Mucosa of stomach (tissue), 1 donor: ENCODE measurements around the gene RNF148.
A peak's percentile ranks its signal among the peaks of the same experiment; 100 is the strongest.
"Not testable (repeated sequence)": the region's sequence is repeated elsewhere in the genome, so short reads cannot be mapped to it uniquely, and the experiment has no call there.

ENCODE experiments used
- H3K27me3 ChIP-seq: one replicate; pipeline ENCODE4 v1.7.0; 2013; ENCODE audit warnings: mild to moderate bottlenecking, low read length; ENCODE audit not compliant: control insufficient read depth, insufficient read depth
- H3K36me3 ChIP-seq: one replicate; pipeline ENCODE4 v1.7.0; 2013; ENCODE audit warnings: low read length; ENCODE audit not compliant: control insufficient read depth, insufficient read depth
- H3K4me1 ChIP-seq: one replicate; pipeline ENCODE4 v1.7.0; 2013; ENCODE audit warnings: mild to moderate bottlenecking, low read length; ENCODE audit not compliant: control insufficient read depth, insufficient read depth
- H3K4me3 ChIP-seq: one replicate; pipeline ENCODE4 v1.7.0; 2013; ENCODE audit warnings: low read length
- H3K9ac ChIP-seq: one replicate; pipeline ENCODE4 v1.7.0; 2013; ENCODE audit warnings: mild to moderate bottlenecking, low read length, moderate library complexity
- H3K9me3 ChIP-seq: one replicate; pipeline ENCODE4 v1.7.0; 2013; ENCODE audit warnings: mild to moderate bottlenecking, low read length, moderate library complexity; ENCODE audit not compliant: control insufficient read depth
- donor health status: Pancreatic carcinoma.

The RNF148 gene

GRCh38 chr7:122688400-122688998, 14.2 kb downstream of the RNF148 start:
- Histone ChIP-seq H3K9me3 (no peaks in the 10 kb centered on the region), H3K4me1 (peaks cover 17% of the 10 kb centered on the region), H3K4me3 (no peak overlapping the region), H3K27me3 (no peaks in the 10 kb centered on the region), H3K36me3 (no peaks in the 10 kb centered on the region), H3K9ac (no peak overlapping the region)

DNA sequence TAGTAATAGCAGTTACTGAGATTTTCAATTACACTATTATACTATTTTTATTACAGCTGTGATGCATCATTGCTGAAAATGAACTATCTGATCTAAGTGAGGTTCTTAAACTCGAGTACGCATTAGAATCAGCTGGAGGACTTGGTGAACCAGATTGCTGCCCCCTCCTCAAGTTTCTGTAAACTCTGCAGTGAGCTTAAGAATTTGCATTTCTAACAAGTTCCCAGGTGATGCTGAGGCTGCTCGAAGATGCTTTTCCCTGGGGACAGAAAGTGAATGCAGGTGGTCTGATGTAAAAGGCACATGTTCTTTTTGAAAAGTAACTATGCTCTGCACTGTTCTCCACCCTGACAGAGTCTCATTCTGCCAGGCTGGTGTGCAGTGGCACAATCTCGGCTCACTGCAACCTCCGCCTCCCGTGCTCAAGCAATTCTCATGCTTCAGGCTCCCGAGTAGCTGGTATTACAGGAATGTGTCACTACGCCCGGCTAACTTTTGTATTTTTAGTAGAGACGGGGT, 16.3 kb downstream of the RNF148 start:
- Histone ChIP-seq H3K9me3 (no peaks in the 10 kb centered on the region), H3K27me3 (no peaks in the 10 kb centered on the region), H3K9ac (no peak overlapping the region), H3K36me3 (no peaks in the 10 kb centered on the region), H3K4me1 (peaks cover 12% of the 10 kb centered on the region), H3K4me3 (no peak overlapping the region)

- Histone ChIP-seq H3K9me3 (no peaks in the 10 kb centered on the region), H3K4me1 (peaks cover 12% of the 10 kb centered on the region), H3K27me3 (no peaks in the 10 kb centered on the region), H3K9ac (no peak overlapping the region), H3K36me3 (no peaks in the 10 kb centered on the region), H3K4me3 (no peak overlapping the region)
Measured at GRCh38 chr7:122684504-122684903, 18.2 kb downstream of the RNF148 start.

DNA sequence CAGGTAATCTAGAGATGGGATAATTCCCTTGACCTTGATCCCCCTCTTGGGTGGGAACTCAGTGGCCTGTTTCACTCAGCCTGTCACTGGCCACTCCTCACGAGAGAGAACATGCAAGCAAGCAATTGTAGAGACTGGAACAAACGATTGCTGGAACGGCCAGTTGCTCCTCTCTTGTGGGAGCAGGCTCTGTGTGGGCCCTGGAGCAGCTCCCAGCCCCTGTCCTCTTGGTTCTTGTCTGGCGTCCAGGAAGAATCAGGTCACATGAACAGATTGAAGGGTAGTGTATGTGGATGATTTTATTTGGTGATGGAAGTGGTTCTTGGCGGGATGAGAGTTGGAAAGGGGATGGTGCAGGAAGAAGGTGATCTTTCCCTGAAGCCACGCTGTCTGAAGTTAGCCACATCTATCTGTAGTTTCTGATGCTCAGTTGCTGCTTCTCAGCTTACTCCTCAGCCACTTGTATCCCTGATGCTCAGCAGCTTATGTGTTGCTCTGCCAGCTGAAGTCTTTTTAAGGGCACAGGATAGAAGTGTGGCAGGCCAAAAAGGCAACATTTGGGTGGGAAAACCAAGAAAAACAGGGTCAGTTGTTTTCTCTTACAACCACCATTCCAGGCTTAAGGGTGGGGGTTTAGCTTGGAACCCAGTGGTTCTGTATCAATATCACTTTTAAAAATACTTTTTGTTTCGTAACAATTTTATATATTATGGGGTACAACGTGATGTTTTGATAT, 19.7 kb downstream of the RNF148 start:
- H3K36me3 ChIP-seq, result no peaks in the 10 kb centered on the region
- H3K9ac ChIP-seq, result no peak overlapping the region
- no peaks in the 10 kb centered on the region for H3K9me3 ChIP-seq
- peaks cover 11% of the 10 kb centered on the region for H3K4me1 ChIP-seq
- H3K27me3 ChIP-seq, result no peaks in the 10 kb centered on the region
- H3K4me3 ChIP-seq, result no peak overlapping the region

GRCh38 chr7:122681186-122681585, 21.5 kb downstream of the RNF148 start:
- H3K27me3 ChIP-seq, H3K36me3 ChIP-seq, H3K4me3 ChIP-seq, H3K9ac ChIP-seq, H3K9me3 ChIP-seq: not testable (repeated sequence)
- H3K4me1 ChIP-seq, result peaks cover 22% of the 10 kb centered on the region

DNA sequence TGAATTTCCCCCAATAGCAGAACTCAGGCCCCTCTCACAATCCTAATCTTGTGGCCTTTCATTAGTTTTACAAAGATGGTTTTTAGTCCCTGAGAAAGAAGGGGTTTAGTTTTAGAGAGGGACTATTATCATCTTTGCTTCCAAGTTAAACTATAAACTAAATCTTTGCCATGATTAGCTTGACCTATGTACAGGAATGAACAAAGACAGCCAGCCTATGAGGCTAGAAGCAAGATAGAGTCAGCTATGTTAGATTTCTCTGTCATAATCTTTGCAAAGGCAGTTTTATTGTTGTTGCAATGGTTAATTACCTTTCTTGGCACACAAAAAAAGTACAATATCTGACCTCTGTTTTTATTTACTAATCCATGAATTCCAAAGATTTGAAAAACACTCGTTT, 22.9 kb downstream of the RNF148 start:
- H3K9ac ChIP-seq, result no peak overlapping the region
- no peaks in the 10 kb centered on the region for H3K36me3 ChIP-seq
- H3K4me1 ChIP-seq, result peaks cover 23% of the 10 kb centered on the region
- no peaks in the 10 kb centered on the region for H3K9me3 ChIP-seq
- H3K4me3 ChIP-seq, result peak overlapping the region; percentile 8
- no peaks in the 10 kb centered on the region for H3K27me3 ChIP-seq

GRCh38 chr7:122679269-122679709, 23.4 kb downstream of the RNF148 start:
- H3K27me3 ChIP-seq, H3K36me3 ChIP-seq, H3K4me3 ChIP-seq, H3K9ac ChIP-seq, H3K9me3 ChIP-seq: not testable (repeated sequence)
- peaks cover 23% of the 10 kb centered on the region for H3K4me1 ChIP-seq

GRCh38 chr7:122677149-122677548, 25.6 kb downstream of the RNF148 start:
- H3K36me3 ChIP-seq, result no peaks in the 10 kb centered on the region
- H3K9ac ChIP-seq, result no peak overlapping the region
- H3K27me3 ChIP-seq, result no peaks in the 10 kb centered on the region
- peaks cover 23% of the 10 kb centered on the region for H3K4me1 ChIP-seq
- H3K4me3 ChIP-seq, result no peak overlapping the region
- H3K9me3 ChIP-seq, result no peaks in the 10 kb centered on the region

GRCh38 chr7:122676466-122676865, 26.3 kb downstream of the RNF148 start:
- Histone ChIP-seq H3K4me3 (no peak overlapping the region), H3K4me1 (peaks cover 23% of the 10 kb centered on the region), H3K9me3 (no peaks in the 10 kb centered on the region), H3K36me3 (no peaks in the 10 kb centered on the region), H3K9ac (no peak overlapping the region), H3K27me3 (no peaks in the 10 kb centered on the region)

DNA sequence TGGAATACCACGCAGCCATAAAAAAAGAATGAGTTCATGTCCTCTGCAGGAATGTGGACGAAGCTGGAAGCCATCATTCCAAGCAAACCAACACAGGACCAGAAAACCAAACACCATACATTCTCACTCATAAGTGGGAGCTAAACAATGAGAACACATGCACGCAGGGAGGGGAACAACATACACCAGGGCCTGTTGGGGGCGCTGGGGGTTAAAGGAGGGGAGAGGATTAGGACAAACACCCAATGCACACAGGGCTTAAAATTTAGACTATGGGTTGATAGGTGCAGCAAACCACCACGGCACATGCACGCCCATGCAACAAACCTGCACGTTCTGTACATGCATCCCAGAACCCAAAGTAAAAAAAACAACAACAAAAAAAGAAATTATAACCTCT, 27.1 kb downstream of the RNF148 start:
- Histone ChIP-seq H3K9me3 (no peaks in the 10 kb centered on the region), H3K4me3 (no peak overlapping the region), H3K27me3 (no peaks in the 10 kb centered on the region), H3K36me3 (no peaks in the 10 kb centered on the region), H3K9ac (no peak overlapping the region), H3K4me1 (peaks cover 23% of the 10 kb centered on the region)

DNA sequence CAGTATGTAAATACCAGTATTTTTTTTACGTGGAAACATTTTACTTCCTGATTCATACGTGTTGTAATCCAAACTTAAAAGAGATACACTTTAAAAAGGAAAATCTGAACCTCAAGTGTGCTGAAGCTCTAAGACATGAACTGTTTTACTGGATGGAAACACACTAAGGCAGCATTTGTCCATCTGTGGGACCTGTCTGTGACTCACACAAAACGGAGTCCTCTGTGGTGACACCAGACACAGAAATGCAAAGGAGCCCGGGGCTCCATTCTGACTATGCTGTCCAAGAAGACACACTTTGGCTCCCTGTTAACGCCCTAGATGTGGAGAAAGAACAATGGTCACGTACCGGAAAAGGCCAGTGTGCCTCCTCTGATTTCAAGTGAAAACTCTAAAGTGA, 27.7 kb downstream of the RNF148 start:
- Histone ChIP-seq H3K9ac (no peak overlapping the region), H3K4me3 (no peak overlapping the region), H3K4me1 (peaks cover 23% of the 10 kb centered on the region)

GRCh38 chr7:122674502-122674901, 28.2 kb downstream of the RNF148 start:
- peaks cover 19% of the 10 kb centered on the region for H3K4me1 ChIP-seq
- H3K9me3 ChIP-seq, result no peaks in the 10 kb centered on the region
- H3K27me3 ChIP-seq, result no peaks in the 10 kb centered on the region
- no peaks in the 10 kb centered on the region for H3K36me3 ChIP-seq
- no peak overlapping the region for H3K4me3 ChIP-seq
- H3K9ac ChIP-seq, result no peak overlapping the region

More for the DNA sequence above, 27.7 kb downstream of the RNF148 start:
- Histone ChIP-seq H3K9me3 (no peaks in the 10 kb centered on the region), H3K27me3 (no peaks in the 10 kb centered on the region), H3K36me3 (no peaks in the 10 kb centered on the region)
